ENCODE results near the gene MAGI1.

MAGI1 gene

DNA sequence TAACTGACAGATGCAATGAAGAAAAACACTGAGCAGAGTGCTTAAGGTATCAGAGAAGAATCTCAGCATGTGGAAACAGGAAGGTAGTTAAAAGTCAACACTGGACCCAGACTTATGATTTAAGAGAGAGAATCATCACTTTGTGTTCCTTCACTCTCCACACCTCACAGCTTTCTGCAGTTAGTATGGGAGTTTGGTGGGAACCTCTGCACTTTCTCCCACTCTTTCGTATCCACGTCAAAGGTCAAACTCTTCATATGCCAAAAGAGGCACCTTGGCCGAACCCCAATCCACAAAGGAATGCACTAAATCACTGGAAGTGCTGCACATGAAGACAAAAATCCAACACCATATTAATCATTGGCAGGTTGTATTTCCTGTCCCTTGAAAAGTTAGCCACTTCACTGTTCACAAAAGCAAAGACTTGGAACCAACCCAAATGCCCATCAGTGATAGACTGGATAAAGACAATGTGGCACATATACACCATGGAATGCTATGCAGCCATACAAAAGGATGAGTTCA is 361.2 kb downstream of the MAGI1 start:
- in situ Hi-C loops (cut with MboI; ENCODE audit: low sequenced_read_pairs): no loop called here

DNA sequence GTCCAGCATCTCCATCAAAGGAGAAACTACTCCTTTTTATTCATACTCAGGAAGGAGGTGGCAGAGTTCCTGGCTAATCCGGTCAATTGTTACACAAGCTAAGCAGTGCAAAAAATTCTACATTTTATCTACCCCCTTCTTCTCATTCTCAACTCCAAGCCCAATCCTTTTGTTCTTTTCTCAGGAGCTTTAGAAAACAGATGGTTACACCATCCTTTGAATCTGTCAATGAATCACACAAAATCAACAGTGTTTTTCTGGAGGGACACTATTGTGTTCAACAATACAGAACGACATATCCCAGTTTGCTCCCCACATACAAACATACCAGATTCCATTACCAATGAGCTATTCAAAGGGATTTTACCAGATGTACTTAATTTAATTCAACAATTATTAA is 362.1 kb downstream of the MAGI1 start:
- in situ Hi-C loops (cut with MboI; ENCODE audit: low sequenced_read_pairs): no loop called here

DNA sequence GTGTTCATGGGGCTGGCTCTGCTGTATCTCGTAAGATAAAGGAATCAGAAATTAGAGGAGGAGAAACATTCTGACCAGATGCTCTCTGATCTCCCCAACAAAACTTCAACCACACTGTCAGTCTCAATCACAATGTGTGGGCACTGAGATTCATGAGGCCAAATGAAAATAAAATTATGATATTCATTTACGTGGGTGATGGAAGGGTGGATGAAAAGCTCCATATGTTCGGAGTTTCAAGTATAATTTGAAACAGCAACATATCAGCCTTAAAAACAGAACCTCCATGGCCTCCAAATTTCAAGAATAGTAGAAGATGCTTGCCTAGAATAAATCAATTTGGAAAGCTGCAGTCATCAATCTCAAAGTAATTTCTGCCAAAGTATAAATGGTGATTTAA is 363.7 kb downstream of the MAGI1 start:
- in situ Hi-C loops (cut with MboI; ENCODE audit: low sequenced_read_pairs): no loop called here

DNA sequence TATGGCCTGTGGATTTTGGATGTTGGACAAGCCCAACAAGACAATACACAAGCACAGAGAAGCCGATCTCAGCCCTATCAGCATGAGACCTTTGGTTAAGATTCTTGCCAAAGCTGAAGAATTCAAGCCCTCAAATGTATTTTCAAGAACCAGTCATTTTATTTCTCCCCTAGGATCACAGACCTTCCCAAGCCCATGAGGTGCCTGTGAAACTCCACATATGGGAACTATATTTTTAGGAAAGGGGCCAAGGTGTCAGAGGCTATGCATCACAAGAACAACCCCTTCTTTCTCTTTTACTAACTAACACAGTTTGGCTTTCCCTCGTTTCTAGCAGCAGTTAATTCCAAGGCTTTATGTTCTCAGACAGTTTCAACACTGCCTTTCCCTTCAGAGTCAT is 364.5 kb downstream of the MAGI1 start:
- in situ Hi-C loops (cut with MboI; ENCODE audit: low sequenced_read_pairs): no loop called here

DNA sequence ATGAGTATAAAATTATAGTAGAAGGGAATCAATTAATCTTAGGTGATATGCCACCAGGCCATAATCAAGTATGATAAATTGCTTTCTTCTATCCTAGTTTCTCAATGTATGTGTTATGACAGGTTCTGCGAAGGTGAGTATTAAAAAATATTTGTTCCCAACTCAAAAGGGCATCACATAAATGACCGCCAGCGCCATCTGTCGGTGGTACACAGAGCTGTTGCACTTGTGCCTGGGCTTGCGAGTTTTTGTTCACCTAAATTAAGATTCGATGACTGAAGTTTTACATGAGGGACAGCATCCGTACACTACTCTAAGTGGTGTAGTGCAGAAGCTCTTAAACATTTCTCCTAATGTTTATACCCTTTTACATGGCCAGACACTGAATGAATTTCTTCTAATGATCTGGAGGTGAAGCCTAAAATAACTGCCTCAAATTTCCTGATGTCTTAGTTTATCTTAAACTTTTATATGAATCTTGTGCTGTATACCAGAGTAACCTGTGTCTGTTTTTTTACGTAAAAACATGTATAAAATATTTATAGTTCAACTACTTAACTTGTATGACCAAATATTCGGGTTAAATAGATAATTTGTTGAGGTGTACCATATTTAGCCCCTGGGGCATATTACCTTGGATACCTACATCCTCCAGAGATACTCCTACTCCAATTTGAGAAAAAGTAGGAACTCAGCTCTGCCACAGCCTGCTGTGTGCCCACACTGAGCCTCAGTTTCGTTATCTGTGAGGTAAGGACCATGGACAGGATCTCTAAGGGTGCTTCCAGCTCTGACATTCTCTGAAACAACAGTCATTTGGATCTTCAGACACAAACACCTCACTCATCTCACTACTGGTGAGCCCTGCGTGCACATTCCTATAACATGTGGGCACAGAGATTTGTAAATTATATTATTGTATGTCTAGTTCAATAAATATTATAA is 365.6 kb downstream of the MAGI1 start:
- in situ Hi-C loops (cut with MboI; ENCODE audit: low sequenced_read_pairs): no loop called here

DNA sequence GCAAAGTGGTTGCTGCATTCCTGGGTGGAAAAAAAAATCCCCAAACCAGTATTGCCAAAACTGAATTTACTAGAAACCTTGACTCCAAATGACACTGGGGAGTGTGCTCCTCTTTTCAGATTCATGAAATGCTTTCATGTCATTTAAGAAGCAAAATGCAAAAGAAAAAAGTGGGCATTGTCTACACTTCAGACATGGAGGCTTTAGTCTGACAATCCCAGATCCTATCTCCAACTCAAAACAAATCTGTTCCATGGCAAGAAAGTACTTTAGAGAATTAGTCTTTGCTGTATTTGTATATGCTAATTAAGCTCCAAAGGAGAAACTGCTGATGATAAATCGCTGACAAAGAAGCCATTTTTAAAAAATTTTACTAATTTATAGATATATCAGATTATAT is 366.7 kb downstream of the MAGI1 start:
- in situ Hi-C loops (cut with MboI; ENCODE audit: low sequenced_read_pairs): no loop called here

DNA sequence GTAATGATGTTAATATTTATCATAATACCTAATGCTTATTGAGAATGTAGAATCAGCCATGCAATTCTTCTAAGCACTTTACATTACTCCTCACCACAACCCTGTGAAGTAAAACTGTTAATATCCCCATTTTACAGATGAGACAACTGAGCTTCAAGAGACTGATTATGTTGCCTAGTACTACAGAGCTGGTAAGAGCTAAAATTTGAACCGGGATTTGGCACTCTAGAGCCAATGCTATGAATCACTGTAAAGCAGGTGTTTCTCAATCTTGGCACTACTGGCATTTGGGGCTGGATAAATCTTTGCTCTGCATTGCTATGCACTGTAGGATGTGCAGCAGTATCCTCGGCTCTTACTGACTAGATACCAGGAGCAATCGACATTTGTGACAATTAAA is 367.7 kb downstream of the MAGI1 start:
- in situ Hi-C loops (cut with MboI; ENCODE audit: low sequenced_read_pairs): no loop called here

DNA sequence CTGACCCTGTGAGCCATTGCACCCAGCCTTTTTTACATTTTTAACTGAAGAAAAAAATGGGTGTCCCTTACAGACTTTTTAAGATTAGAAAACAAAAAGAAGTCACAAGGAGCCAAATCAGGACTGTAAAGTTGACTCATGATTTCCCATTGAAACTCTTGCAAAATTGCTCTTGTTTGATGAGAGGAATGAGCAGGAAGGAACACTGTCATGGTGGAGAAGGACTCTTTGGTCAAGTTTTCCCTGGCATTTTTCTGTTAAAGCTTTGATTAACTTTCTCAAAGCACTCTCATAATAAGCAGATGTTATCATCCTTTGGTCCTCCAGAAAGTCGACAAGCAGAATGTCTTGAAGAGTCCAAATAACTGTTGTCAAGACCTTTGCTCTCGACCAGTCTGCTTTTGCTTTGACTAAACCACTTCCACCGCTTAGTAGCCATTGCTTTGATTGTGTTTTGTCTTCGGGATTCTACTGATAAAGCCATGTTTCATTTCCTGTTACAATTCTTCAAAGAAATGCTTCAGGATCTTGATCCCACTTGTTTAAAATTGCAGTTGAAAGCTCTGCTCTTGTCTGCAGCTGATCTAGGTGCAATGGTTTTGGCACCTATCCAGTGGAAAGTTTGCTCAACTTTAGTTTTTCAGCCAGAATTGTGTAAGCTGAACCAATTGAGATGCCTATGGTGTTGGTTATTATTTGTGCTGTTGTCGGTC is 369.4 kb downstream of the MAGI1 start:
- in situ Hi-C loops (cut with MboI; ENCODE audit: low sequenced_read_pairs): no loop called here

DNA sequence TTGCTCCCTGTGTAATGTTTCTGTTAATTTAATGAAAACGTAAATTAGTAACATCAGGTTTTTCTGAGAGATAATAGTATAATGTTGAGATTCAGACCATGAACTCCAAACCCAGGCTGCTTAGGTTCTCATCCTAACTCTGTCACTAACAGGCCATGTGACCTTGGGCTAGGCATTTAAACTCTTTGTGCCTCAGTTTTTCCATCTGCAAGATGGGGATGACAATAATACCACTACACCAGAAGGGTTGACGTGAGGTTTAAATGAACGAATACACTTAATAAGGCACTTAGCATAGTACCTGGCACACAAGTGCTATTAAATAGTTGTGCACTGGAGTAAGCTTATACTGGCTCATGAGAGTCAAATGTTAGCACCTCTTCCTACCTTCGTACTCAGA is 370.8 kb downstream of the MAGI1 start:
- in situ Hi-C loops (cut with MboI; ENCODE audit: low sequenced_read_pairs): no loop called here

DNA sequence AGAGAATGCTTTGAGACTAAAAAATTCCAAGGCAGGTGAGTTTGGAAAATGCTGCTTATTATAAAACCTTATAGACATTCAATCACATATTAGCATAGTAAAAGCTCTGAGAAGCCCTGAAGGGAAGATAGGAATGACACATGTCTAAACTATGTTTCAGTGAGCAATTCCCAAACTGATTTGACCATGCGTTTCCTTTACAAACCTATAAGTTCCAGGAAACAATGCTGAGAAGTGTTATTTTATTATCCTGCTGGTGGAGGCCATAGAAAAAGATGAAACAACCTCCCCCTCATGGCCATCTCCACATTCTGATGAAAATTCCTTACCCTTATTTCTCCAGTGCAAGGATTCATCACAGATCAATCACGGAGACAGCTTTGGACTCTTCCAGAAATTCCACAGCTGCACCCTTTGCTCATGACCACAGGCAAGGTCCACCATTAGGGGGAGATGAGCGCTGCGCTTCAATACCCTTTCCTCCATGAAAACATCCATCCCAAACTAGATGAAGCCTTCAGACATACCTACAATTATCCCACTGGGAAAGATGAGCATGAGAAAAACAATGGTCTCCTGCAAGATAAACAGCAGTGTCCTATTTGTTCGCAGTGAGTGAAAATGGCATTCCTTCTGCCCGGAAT is 372.1 kb downstream of the MAGI1 start:
- in situ Hi-C loops (cut with MboI; ENCODE audit: low sequenced_read_pairs): no loop called here

DNA sequence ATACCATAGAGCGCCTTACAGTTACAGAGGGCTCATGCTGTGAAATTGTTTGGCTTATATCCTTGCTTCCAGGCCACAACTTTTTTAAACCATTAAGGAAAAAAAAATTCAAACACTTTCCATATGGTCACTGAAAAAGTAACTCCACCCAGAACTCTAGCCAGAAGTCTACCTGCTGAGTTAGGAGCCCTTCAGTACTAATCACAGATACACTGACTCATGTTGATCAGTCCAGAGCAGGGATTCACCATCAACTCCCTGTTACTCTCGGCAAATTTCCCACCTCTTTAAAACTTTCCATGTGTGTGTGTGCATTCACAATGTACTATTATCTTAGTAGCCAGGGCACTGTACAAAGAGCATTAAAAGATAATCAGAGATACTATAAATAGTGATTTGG is 372.8 kb downstream of the MAGI1 start:
- in situ Hi-C loops (cut with MboI; ENCODE audit: low sequenced_read_pairs): no loop called here

DNA sequence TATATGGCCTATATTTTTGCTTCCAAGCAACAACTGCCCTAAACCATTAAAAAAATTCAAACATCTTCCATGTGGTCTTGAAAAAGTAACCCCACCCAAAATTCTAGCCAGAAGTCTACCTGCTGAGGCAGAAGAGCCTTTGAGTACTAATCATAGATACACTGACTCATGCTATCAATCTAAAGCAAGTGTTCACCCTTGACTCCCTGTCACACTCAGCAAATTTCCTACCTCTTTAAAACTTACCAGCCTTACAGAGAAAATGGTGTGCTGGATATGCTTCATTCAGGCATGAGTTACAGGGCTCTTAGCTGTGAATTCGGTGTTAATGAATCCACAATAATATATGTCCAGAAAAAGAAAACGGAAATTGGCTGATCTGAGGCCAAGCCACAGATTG is 373.8 kb downstream of the MAGI1 start:
- in situ Hi-C loops (cut with MboI; ENCODE audit: low sequenced_read_pairs): no loop called here

DNA sequence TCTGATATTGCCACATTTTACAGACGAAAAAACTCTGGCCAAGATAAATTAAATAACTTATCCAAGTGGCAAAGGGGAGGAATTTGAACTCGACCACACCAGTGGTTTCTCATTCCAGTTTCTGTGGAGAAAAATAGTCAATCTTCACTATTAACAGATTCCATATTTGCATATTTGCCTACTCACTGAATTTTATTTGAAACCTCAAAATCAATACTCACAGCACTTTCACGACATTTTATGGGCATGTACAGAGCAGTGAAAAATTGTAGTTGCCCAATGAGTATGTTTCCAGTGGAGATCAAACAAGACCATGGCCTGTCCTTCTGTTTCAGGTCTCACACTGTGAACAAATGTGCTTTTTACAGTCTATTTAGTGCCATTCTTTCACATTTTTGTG is 374.3 kb downstream of the MAGI1 start:
- in situ Hi-C loops (cut with MboI; ENCODE audit: low sequenced_read_pairs): no loop called here

DNA sequence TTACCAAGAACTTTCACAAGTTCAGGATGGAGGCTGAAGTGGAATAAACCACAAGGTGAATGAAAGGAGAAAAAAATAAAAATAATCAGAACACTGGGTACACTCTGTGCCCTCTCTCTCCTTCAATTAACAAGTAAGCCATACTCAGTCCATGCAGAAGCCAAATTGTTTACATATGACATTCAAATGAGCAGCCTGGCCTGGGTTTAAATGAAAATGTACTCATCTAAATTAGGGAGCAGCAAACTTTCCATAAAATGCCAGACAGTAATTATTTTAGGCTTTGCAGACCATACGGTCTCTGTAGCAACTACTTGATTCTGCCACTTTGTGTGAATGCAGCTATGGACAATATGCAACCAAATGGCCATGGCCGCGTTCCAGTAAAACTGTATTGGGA is 376.6 kb downstream of the MAGI1 start:
- in situ Hi-C loops (cut with MboI; ENCODE audit: low sequenced_read_pairs): no loop called here

DNA sequence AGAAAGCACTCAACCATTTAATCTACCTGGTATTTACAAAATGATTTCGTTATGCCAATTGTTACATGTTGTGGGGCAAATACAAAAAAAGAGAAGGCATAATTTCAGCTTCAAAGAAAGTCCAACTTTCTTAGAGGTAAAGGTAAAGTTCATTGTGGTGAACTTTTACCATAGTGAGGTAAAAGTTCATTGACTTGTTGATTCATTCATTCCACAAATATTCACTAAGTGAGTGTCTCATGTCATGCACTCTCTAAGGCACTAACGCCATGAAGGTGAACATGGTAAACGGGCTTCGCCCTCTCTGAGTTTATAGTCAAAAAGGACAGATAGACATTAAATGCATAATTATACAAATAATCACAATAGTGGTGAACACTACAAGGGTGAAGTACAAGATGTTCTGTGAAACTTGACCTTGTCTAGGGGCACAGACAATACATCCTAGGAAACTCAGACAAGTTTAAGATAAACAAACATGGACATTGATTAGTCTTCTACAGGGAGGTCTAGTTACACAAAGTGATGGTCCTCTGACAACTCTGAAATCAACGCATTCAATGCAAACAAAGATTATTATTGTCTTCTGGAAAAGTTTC is 378.6 kb downstream of the MAGI1 start:
- in situ Hi-C loops (cut with MboI; ENCODE audit: low sequenced_read_pairs): no loop called here

DNA sequence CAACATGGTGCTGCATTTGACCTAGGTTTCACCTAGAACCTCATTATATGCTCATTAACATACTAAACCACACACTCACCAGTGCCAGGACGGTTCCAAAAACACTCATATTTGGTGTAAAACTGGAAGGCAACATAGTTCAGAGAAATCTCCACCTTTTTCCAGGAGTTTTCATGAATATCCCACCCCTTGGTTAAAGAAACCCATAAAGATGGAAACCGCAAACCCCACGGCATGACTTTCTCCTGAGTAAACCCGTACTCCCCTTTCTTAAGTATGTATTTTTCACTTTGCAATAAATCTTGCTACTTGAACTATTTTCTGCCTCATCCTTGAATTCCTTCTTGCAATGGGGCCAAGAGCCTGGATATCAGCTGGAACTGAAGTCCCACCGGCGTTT is 379.3 kb downstream of the MAGI1 start:
- in situ Hi-C loops (cut with MboI; ENCODE audit: low sequenced_read_pairs): no loop called here

DNA sequence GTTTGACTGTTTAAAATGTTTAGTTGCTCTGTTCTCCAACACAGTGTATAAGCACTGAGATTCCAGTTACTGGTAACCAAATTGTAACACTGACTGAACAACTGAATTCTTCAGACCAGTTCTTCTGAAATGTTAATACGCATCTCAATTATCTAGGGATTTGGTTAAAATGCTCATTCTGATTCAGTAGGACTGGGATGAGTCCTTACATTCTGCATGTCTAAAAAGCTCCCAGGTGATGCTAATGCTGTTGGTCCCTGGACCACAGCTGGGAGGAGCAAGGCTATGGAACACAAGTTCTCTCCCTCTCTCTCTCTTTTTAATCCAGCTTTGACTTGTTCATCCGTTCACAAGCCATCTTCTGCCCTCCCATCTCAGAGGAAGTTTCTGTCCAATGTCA is 380.3 kb downstream of the MAGI1 start:
- in situ Hi-C loops (cut with MboI; ENCODE audit: low sequenced_read_pairs): no loop called here

DNA sequence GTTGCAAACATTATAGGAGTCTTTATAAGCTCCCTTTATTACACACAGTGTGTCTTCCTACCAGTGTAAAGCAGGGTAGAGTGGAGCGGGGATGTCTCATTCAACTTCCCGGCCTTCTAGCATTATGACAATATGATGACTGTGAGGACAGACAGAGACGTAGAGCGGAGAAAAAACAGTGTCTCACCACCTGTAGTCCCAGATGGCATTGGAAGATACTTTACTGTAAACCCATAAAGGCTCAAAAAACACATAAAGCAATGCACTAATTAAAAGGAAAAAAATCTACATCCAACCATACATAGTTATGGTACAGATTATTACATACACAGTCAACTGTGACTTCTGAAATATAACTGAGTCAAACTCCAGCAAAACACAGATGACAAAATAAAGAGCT is 383.7 kb downstream of the MAGI1 start:
- in situ Hi-C loops (cut with MboI; ENCODE audit: low sequenced_read_pairs): no loop called here

DNA sequence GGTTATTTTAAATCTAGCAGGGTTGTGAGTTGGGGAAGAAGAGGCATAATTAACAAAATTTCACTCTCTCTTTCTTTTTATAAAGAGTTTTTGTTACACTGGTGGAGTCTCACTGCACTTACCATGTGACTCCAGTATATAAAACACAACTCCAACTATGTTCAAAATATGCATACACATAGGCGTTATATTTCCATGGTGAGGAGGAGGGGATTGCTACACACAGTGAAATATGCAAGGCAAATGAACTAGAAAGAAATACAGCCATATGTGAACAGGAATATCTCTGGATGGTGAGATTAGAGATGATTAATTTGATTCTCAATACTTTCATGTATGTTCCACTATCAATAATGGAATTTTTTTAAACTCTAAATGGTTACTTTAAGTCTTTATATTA is 385.0 kb downstream of the MAGI1 start:
- in situ Hi-C loops (cut with MboI; ENCODE audit: low sequenced_read_pairs): no loop called here

DNA sequence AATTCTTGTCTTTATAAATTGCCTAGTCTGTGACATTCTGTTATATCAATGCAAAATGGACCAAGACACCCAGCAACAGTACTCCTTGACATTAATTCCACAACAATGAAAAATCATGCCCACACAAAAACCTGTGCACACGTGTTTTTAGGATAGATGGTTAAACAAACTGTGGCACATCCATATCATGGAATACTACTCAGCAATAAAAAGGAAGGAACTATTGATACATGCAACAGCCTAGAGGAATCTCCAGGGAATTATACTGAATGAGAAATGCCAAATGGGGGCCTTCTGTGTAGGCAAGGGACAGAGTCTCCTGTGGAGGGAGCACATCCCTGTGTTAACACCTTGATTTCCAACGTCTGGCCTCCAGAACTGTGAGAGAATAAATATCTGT is 388.5 kb downstream of the MAGI1 start:
- in situ Hi-C loops (cut with MboI; ENCODE audit: low sequenced_read_pairs): no loop called here

DNA sequence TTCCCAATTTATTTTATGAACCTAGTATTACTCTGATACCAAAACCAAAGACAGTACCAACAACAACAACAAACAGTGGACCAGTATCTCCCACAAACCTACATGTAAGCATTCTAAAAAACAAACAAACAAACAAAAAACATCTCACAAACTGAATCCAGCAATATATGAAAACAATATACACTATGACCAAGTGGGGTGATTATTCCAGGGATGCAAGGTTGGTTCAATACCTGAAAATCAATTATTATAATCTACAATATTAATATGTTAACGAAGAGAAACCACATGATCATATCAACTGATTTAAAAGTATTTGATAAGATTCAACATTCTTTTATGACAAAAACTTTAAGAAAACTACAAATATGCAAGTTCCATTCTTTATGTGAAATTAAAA is 391.3 kb downstream of the MAGI1 start:
- in situ Hi-C loops (cut with MboI; ENCODE audit: low sequenced_read_pairs): no loop called here

All from HL-60/S4 treated with phorbol 12-myristate 13-acetate at 8.2 ng/mL for 4 days and 3 days (cell line).